Measurements from ENCODE around the gene SLC25A27. TPM values are rescaled to one million over a fixed set of nuclear protein-coding genes. Genes with fewer than 3 reads are reported as not detected.

SLC25A27 gene
- total and polyA plus RNA-seq, 10 donors: 4.3 to 17.8 (median 10.3) TPM

DNA sequence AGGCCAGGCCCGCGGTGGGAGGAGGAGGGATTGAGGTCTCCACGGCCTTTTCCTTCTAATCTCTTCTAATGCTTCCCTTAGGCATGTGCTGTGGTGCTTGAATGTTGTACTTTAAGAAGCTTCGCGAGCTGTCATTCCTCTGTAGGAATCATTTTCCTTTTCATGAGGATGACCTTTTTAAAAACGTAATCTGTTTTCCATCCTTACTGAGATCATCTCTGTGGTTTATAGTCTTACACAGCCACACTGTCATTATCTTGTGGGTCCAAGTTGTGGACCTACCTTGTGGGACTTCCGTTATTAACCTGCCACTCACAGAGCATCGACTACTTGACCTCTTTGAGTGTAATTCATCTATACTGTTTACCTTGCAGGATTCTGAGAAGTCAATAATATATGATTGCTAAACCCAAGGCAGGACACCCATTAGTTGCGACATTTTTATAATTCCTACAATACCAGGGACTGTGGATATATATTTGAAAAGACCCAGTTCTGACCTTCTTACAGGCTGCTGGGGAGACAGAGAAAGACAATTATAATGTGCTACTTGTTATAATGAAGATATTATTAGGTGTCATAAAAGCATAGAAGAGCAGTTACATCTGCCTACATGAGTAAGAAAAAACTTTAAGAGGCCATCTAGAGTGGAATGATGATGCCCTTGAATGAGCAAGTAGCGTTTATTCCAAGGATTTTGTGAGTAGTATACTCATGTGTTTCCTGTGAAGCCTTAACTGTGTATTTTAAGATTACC is 842 bp downstream of the SLC25A27 start:
- H3K9me3 ChIP-seq: no peaks in the 10 kb centered on the region
- no peaks in the 10 kb centered on the region for H3K36me3 ChIP-seq
- TF ChIP-seq POLR2AphosphoS5 (IDR thresholded peaks at IDR 0.05): no peak
- TF ChIP-seq POLR2A (IDR thresholded peaks at IDR 0.05): no peak
- TF ChIP-seq, protein P1, sequence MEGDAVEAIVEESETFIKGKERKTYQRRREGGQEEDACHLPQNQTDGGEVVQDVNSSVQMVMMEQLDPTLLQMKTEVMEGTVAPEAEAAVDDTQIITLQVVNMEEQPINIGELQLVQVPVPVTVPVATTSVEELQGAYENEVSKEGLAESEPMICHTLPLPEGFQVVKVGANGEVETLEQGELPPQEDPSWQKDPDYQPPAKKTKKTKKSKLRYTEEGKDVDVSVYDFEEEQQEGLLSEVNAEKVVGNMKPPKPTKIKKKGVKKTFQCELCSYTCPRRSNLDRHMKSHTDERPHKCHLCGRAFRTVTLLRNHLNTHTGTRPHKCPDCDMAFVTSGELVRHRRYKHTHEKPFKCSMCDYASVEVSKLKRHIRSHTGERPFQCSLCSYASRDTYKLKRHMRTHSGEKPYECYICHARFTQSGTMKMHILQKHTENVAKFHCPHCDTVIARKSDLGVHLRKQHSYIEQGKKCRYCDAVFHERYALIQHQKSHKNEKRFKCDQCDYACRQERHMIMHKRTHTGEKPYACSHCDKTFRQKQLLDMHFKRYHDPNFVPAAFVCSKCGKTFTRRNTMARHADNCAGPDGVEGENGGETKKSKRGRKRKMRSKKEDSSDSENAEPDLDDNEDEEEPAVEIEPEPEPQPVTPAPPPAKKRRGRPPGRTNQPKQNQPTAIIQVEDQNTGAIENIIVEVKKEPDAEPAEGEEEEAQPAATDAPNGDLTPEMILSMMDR (IDR thresholded peaks at IDR 0.05 in 8 of 11, conservative IDR thresholded peaks at IDR 0.05 in 3 of 11): no peak
- peaks cover 0 to 46% (median 9%) of the 10 kb centered on the region in 7 donors for H3K27me3 ChIP-seq (replicated peaks in 1 of 7)
- 24 to 39% (median 25%) methylated on average over 10 of the region's 10 CpGs for WGBS, 5 donors
- H3K4me3 ChIP-seq: peak overlapping the region; percentile 63 to 97 (median 84)
- no peak for DNase-seq
- intact Hi-C loops (cut with DNase I; ENCODE audit: low total_unique reads): no loop called here
- H3K27ac ChIP-seq: peak overlapping the region in 7 of 8 donors; percentile 73 to 83 (median 76)
- peaks cover 0 to 30% (median 13%) of the 10 kb centered on the region in 6 donors for H3K4me1 ChIP-seq

DNA sequence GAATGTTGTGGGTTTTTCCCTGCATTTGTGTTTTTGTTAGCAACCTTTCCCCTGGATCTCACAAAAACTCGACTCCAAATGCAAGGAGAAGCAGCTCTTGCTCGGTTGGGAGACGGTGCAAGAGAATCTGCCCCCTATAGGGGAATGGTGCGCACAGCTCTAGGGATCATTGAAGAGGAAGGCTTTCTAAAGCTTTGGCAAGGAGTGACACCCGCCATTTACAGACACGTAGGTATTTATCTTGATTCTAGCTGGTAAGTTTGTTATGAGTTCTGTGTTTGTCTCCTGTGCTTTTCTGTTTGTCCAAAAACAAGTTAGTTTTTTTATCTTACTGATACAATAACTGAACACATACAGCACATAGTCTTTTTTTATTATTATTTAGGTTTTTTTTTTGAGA is 3.0 kb downstream of the SLC25A27 start:
- H3K4me1 ChIP-seq: peaks cover 0 to 30% (median 13%) of the 10 kb centered on the region in 6 donors
- DNase-seq: no peak
- no peak overlapping the region for H3K4me3 ChIP-seq
- TF ChIP-seq POLR2A (IDR thresholded peaks at IDR 0.05): no peak
- TF ChIP-seq, protein P1 (IDR thresholded peaks at IDR 0.05 in 8 of 11, conservative IDR thresholded peaks at IDR 0.05 in 3 of 11): peak in 1 of 11 experiments; percentile 14
- intact Hi-C loops (cut with DNase I; ENCODE audit: low total_unique reads): no loop called here
- H3K36me3 ChIP-seq: no peaks in the 10 kb centered on the region
- WGBS, 5 donors: 72 to 88% (median 79%) methylated on average over 6 of the region's 6 CpGs
- peaks cover 0 to 41% (median 9%) of the 10 kb centered on the region in 7 donors for H3K27me3 ChIP-seq (replicated peaks in 1 of 7)
- no peak overlapping the region for H3K27ac ChIP-seq
- H3K9me3 ChIP-seq: no peaks in the 10 kb centered on the region

DNA sequence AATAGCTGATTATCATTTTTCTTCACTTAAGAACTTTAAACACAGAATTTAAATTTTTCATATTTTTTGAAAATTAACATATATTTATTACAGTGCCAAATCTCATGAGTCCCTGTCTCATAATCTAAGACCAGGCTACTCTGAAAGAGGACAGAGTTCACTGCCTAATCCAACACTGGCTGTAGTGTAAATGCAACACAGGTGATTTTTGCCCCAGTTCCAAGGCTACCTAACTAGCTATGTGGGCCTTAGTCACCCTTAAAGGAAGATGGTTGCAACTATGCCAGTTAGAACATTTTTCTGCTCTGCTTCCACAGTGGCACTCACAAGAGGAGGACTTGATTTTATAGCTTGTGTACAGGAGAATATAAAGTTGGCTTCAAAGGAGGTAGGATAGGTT is 4.9 kb downstream of the SLC25A27 start:
- Histone ChIP-seq H3K9me3 (no peaks in the 10 kb centered on the region), H3K4me3 (no peak overlapping the region), H3K36me3 (no peaks in the 10 kb centered on the region), H3K27me3 (replicated peaks in 1 of 7) (peaks cover 0 to 24% (median 4%) of the 10 kb centered on the region in 7 donors), H3K27ac (no peak overlapping the region), H3K4me1 (peaks cover 0 to 18% (median 7%) of the 10 kb centered on the region in 6 donors)
- intact Hi-C loops (cut with DNase I; ENCODE audit: low total_unique reads): no loop called here
- DNase-seq: no peak
- TF ChIP-seq POLR2A (IDR thresholded peaks at IDR 0.05) (no peak), POLR2AphosphoS5 (IDR thresholded peaks at IDR 0.05) (no peak)
- TF ChIP-seq, protein P1 (IDR thresholded peaks at IDR 0.05 in 8 of 11, conservative IDR thresholded peaks at IDR 0.05 in 3 of 11): no peak

DNA sequence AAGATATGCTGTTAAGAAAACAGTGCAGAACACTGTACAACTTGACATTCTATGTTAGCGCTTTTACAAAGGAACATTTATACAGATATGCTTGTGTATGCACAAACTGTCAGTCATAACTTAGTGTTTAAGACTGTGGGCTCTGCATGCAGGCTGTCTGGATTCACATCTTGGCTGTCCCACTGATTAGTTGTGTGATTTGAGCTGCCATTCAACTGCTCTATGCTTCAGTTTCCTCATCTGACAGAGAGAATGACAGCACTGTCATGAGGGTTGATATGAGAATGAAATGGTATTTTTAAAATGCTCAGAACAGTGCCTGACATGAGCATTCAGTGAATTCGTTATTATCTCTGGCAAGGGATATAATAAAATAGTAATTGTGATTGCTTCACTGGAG is 8.7 kb downstream of the SLC25A27 start:
- no peak overlapping the region for H3K27ac ChIP-seq
- no peak for DNase-seq
- TF ChIP-seq POLR2AphosphoS5 (IDR thresholded peaks at IDR 0.05) (no peak), POLR2A (IDR thresholded peaks at IDR 0.05) (no peak)
- TF ChIP-seq, protein P1 (IDR thresholded peaks at IDR 0.05 in 8 of 11, conservative IDR thresholded peaks at IDR 0.05 in 3 of 11): no peak
- intact Hi-C loops (cut with DNase I; ENCODE audit: low total_unique reads): no loop called here
- WGBS, 5 donors: 74 to 95% (median 87%) methylated on average over 2 of the region's 2 CpGs
- no peaks in the 10 kb centered on the region for H3K36me3 ChIP-seq
- no peaks in the 10 kb centered on the region for H3K4me1 ChIP-seq
- H3K4me3 ChIP-seq: no peak overlapping the region
- H3K9me3 ChIP-seq: no peaks in the 10 kb centered on the region
- H3K27me3 ChIP-seq (replicated peaks in 1 of 7): no peaks in the 10 kb centered on the region
